Panc1 (cell line): Measurements from ENCODE around the gene CD96. TPM values are rescaled to one million over a fixed set of nuclear protein-coding genes. Genes with fewer than 3 reads are reported as not detected.

ENCODE experiments used
- ATAC-seq: fragments of 200-7000 bp; cut with Tn5 transposase; 2 replicates; pipeline ENCODE4 v1.9.1; 2020; ENCODE audit warnings: mild to moderate bottlenecking, moderate library complexity
- BruUV-seq: library from RNA; stranded (reverse); fragments of 400-500 nt; replicated peaks from 2 replicates; lab custom pipeline; 2021; lab: Mats Ljungman, UMichigan
- CTCF ChIA-PET: fragments of 300-600 bp; sonication (Branson Sonifier 250); formaldehyde crosslinking; loops from one replicate; lab custom pipeline; 2022; ENCODE audit warnings: antibody characterized with exemption; lab: Charles Lee
- POLR2A ChIA-PET: fragments of 300-600 bp; sonication (Branson Sonifier 250); formaldehyde crosslinking; loops from one replicate; lab custom pipeline; 2022; ENCODE audit warnings: antibody characterized with exemption; lab: Charles Lee
- DNase-seq: peaks from one replicate; pipeline ENCODE4 v3.0.0-alpha.2; 2010; ENCODE audit warnings: low read depth, low spot score
- H3K27ac ChIP-seq: 2 replicates; pipeline ENCODE4 v1.5.1; 2011; ENCODE audit warnings: mild to moderate bottlenecking, low read length, inconsistent platforms
- H3K27me3 ChIP-seq: fragments of 200-500 bp; sonication (Bioruptor generic); 2 replicates; pipeline ENCODE4 v1.6.0; 2014; ENCODE audit warnings: low read length, inconsistent platforms; ENCODE audit not compliant: control insufficient read depth, insufficient read depth
- H3K36me3 ChIP-seq: fragments of 200-500 bp; sonication (Bioruptor generic); 2 replicates; pipeline ENCODE4 v1.5.1; 2014; ENCODE audit warnings: inconsistent platforms, mild to moderate bottlenecking, low read length, moderate library complexity; ENCODE audit not compliant: control insufficient read depth, insufficient read depth
- H3K4me1 ChIP-seq: 2 replicates; pipeline ENCODE4 v1.5.1; 2011; ENCODE audit warnings: inconsistent platforms, mild to moderate bottlenecking, low read length, moderate library complexity; ENCODE audit not compliant: control insufficient read depth, insufficient read depth
- H3K4me3 ChIP-seq, 2 experiments: 2 replicates each; pipeline ENCODE4 v1.5.1; 2011 to 2012; ENCODE audit warnings: low read depth in 2 of 2, low read length in 2 of 2, mild to moderate bottlenecking in 2 of 2, inconsistent platforms in 1 of 2, moderate library complexity in 1 of 2
- H3K9me3 ChIP-seq: fragments of 200-500 bp; sonication (Bioruptor generic); 2 replicates; pipeline ENCODE4 v1.5.1; 2014; ENCODE audit warnings: low read depth, mild to moderate bottlenecking, inconsistent platforms, low read length, moderate library complexity; ENCODE audit not compliant: control insufficient read depth, insufficient read depth
- POLR2AphosphoS5 ChIP-seq: IDR thresholded peaks from 2 replicates; pipeline ENCODE4 v1.6.1; 2012; ENCODE audit warnings: mild to moderate bottlenecking, low read depth, low read length, moderate library complexity
- SIN3A ChIP-seq: IDR thresholded peaks from 2 replicates; pipeline ENCODE4 v1.6.1; 2012; ENCODE audit warnings: low read depth, mild to moderate bottlenecking, low read length, moderate library complexity, borderline replicate concordance; ENCODE audit not compliant: insufficient read depth
- TCF7L2 ChIP-seq: IDR thresholded peaks from 2 replicates; pipeline ENCODE4 v1.6.1; 2011; ENCODE audit warnings: mild to moderate bottlenecking, low read depth, low read length, inconsistent platforms
- in situ Hi-C: cut with HindIII; loops from 2 replicates; pipeline ENCODE4 v1.10.0; 2016; ENCODE audit warnings: low sequenced_read_pairs, low pct_unique_long_range_greater_than_20kb
- intact Hi-C: fragments of 100-400 bp; cut with micrococcal nuclease; formaldehyde crosslinking; loops from one replicate; pipeline ENCODE4 v1.10.0; 2022; ENCODE audit not compliant: unreplicated experiment
- total RNA-seq: library from RNA; stranded (reverse); gene quantifications from one replicate; pipeline ENCODE4 v1.2.1, GENCODE V29; 2021; ENCODE audit not compliant: unreplicated experiment
- TF ChIP-seq, protein P1 (sequence below): fragments of 450-650 bp; IDR thresholded peaks from 2 replicates; pipeline ENCODE4 v1.5.1; 2017; ENCODE audit warnings: mild to moderate bottlenecking
- TF ChIP-seq, protein P2 (sequence below), 2 experiments: IDR thresholded peaks; 2 replicates each; pipeline ENCODE4 v1.6.1; 2011 to 2012; ENCODE audit warnings: low read depth in 2 of 2, control low read depth in 1 of 2, low read length in 1 of 2, mild to moderate bottlenecking in 1 of 2, moderate library complexity in 1 of 2; ENCODE audit not compliant: insufficient read depth in 1 of 2

Gene CD96
- total RNA-seq, 1 experiment from 2014 or later, result not detected

DNA sequence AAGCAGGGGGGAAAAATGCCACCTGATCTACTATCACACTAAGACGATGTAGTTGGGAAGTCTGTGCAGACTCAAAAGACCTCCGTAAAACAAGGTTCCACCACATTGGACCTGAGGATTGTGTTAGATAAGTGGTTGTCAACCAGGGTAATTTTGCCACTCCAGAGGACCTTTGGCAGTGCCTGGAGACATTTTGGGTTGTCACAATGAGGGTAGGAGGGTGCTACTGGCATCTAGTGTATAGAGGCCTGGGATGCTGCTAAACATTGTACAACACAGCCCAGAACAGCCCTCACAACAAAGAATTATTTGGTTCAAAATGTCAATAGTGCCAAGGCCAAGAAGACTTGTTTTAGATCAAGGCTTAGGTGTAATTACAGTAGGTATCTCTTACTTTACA, 67.7 kb downstream of the CD96 start:
- ChIA-PET POLR2A (no interaction called here), CTCF (no interaction called here)
- DNase-seq, result no peak
- no TSS peak for BruUV-seq
- H3K4me1 ChIP-seq, result no peaks in the 10 kb centered on the region
- no peak overlapping the region for H3K27ac ChIP-seq
- no peaks in the 10 kb centered on the region for H3K36me3 ChIP-seq
- in situ Hi-C loops, result no loop called here
- H3K27me3 ChIP-seq, result no peaks in the 10 kb centered on the region
- intact Hi-C loops, result no loop called here
- no peaks in the 10 kb centered on the region for H3K9me3 ChIP-seq
- no peak overlapping the region for H3K4me3 ChIP-seq
- no peak for TF ChIP-seq TCF7L2
- TF ChIP-seq SIN3A, result no peak
- TF ChIP-seq, protein P1, sequence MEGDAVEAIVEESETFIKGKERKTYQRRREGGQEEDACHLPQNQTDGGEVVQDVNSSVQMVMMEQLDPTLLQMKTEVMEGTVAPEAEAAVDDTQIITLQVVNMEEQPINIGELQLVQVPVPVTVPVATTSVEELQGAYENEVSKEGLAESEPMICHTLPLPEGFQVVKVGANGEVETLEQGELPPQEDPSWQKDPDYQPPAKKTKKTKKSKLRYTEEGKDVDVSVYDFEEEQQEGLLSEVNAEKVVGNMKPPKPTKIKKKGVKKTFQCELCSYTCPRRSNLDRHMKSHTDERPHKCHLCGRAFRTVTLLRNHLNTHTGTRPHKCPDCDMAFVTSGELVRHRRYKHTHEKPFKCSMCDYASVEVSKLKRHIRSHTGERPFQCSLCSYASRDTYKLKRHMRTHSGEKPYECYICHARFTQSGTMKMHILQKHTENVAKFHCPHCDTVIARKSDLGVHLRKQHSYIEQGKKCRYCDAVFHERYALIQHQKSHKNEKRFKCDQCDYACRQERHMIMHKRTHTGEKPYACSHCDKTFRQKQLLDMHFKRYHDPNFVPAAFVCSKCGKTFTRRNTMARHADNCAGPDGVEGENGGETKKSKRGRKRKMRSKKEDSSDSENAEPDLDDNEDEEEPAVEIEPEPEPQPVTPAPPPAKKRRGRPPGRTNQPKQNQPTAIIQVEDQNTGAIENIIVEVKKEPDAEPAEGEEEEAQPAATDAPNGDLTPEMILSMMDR, result no peak
- no peak for TF ChIP-seq POLR2AphosphoS5
- TF ChIP-seq, protein P2, sequence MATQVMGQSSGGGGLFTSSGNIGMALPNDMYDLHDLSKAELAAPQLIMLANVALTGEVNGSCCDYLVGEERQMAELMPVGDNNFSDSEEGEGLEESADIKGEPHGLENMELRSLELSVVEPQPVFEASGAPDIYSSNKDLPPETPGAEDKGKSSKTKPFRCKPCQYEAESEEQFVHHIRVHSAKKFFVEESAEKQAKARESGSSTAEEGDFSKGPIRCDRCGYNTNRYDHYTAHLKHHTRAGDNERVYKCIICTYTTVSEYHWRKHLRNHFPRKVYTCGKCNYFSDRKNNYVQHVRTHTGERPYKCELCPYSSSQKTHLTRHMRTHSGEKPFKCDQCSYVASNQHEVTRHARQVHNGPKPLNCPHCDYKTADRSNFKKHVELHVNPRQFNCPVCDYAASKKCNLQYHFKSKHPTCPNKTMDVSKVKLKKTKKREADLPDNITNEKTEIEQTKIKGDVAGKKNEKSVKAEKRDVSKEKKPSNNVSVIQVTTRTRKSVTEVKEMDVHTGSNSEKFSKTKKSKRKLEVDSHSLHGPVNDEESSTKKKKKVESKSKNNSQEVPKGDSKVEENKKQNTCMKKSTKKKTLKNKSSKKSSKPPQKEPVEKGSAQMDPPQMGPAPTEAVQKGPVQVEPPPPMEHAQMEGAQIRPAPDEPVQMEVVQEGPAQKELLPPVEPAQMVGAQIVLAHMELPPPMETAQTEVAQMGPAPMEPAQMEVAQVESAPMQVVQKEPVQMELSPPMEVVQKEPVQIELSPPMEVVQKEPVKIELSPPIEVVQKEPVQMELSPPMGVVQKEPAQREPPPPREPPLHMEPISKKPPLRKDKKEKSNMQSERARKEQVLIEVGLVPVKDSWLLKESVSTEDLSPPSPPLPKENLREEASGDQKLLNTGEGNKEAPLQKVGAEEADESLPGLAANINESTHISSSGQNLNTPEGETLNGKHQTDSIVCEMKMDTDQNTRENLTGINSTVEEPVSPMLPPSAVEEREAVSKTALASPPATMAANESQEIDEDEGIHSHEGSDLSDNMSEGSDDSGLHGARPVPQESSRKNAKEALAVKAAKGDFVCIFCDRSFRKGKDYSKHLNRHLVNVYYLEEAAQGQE (IDR thresholded peaks at IDR 0.05; ENCODE audit: insufficient read depth in 1 of 2, low read depth in 2 of 2, low read length in 1 of 2), result no peak
- ATAC-seq, result no peak

DNA sequence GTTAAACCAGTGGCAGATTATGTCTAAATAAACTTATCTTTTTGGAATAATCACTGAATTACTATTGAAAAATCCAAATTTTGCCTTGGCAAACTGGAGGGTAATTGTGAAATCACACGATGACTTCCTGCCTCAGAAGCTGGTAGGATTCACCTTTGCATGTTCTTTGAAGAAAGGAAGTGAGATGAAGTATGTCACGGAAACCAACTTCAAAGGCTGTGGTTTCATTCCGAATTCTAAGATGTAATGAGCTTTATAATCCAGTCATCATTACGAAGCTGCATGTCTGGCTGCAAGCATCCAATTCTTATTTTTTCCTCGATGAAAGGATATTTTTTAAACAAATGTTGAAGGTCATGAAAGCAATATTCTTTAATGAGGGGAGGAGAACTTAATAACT, 68.2 kb downstream of the CD96 start:
- no peak overlapping the region for H3K4me3 ChIP-seq
- CTCF ChIA-PET, result no interaction called here
- no peaks in the 10 kb centered on the region for H3K4me1 ChIP-seq
- TF ChIP-seq, protein P1, result no peak
- TF ChIP-seq SIN3A (no peak), TCF7L2 (no peak), POLR2AphosphoS5 (no peak)
- TF ChIP-seq, protein P2 (IDR thresholded peaks at IDR 0.05; ENCODE audit: insufficient read depth in 1 of 2, low read depth in 2 of 2, low read length in 1 of 2), result no peak
- no TSS peak for BruUV-seq
- ATAC-seq, result no peak
- POLR2A ChIA-PET, result no interaction called here
- in situ Hi-C loops (no loop called here), intact Hi-C loops (no loop called here)
- no peaks in the 10 kb centered on the region for H3K9me3 ChIP-seq
- H3K27me3 ChIP-seq, result no peaks in the 10 kb centered on the region
- no peaks in the 10 kb centered on the region for H3K36me3 ChIP-seq
- DNase-seq, result no peak
- H3K27ac ChIP-seq, result no peak overlapping the region
